Measurements from ENCODE around the gene PCK1. TPM values are rescaled to one million over a fixed set of nuclear protein-coding genes. Genes with fewer than 3 reads are reported as not detected.
"Not testable (repeated sequence)": the region's sequence is repeated elsewhere in the genome, so short reads cannot be mapped to it uniquely, and the experiment has no call there.

Gene PCK1
- 0.17 to 0.30 TPM (median 0.21 TPM) in 3 replicates for total RNA-seq (2021)
- not detected for Bru-seq, nascent RNA
- long read RNA-seq, experiment 1, result 0 reads
- long read RNA-seq, experiment 2, partial matches to known transcripts, result 1 of 1 reads
- long read RNA-seq, experiment 2, other reads (novel, unspliced or antisense), result 0 of 1 reads
- long read RNA-seq, experiment 3, result 0 reads

GRCh38 chr20:57560554-57561355 is at the start of gene PCK1:
PCK1 (plus strand) TSS chr20:57561110; CDS start chr20:57561412, 302 bp downstream.
- H3K27ac Mint-ChIP-seq, result no peak within 1 kb of the TSS
- H3K4me1 Mint-ChIP-seq, result no peaks in the 10 kb centered on the region
- H3K4me3 Mint-ChIP-seq, result no peak within 1 kb of the TSS
- CTCF ChIA-PET, result interaction anchor here (1.1 to 1.6 kb wide), 2 partner anchors 13 to 34 kb away, joined by 3 to 5 read pairs; no protein-coding TSS in a partner anchor
- no peaks in the 10 kb centered on the region for H3K36me3 Mint-ChIP-seq
- POLR2A ChIA-PET, result no interaction called here
- DNase-seq (ENCODE audit: low spot score) (no peak), ATAC-seq (no peak)
- H3K9me3 Mint-ChIP-seq, result no peaks in the 10 kb centered on the region
- no peak for TF ChIP-seq ETV6 (CRISPR knock-in tag; IDR thresholded peaks at IDR 0.05)
- TF ChIP-seq GRHL2 (CRISPR knock-in tag; IDR thresholded peaks at IDR 0.05; ENCODE audit: insufficient replicate concordance, severe bottlenecking), result no peak
- no peak for TF ChIP-seq KAT7 (CRISPR knock-in tag; IDR thresholded peaks at IDR 0.05; ENCODE audit: borderline replicate concordance)
- no peak for TF ChIP-seq ZNF512 (CRISPR knock-in tag; IDR thresholded peaks at IDR 0.05; ENCODE audit: borderline replicate concordance)
- no peak for TF ChIP-seq CREB1 (CRISPR knock-in tag; IDR thresholded peaks at IDR 0.05)
- no peak for TF ChIP-seq NFATC4 (CRISPR knock-in tag; IDR thresholded peaks at IDR 0.05)
- no peak for TF ChIP-seq MXD4 (CRISPR knock-in tag; IDR thresholded peaks at IDR 0.05; ENCODE audit: borderline replicate concordance)
- TF ChIP-seq FOXP4 (CRISPR knock-in tag; IDR thresholded peaks at IDR 0.05), result no peak
- no peak for TF ChIP-seq PREB (CRISPR knock-in tag; IDR thresholded peaks at IDR 0.05; ENCODE audit: borderline replicate concordance)
- TF ChIP-seq MLX (CRISPR knock-in tag; IDR thresholded peaks at IDR 0.05), result no peak
- no peak for TF ChIP-seq ZNF263 (CRISPR knock-in tag; IDR thresholded peaks at IDR 0.05; ENCODE audit: low read depth)
- no peak for TF ChIP-seq HMGA2 (CRISPR knock-in tag; IDR thresholded peaks at IDR 0.05)
- no peak for TF ChIP-seq ZBTB43 (CRISPR knock-in tag; IDR thresholded peaks at IDR 0.05)
- H3K27me3 Mint-ChIP-seq (ENCODE audit: low read depth), result no peaks in the 10 kb centered on the region

GRCh38 chr20:57511709-57512108 is 49.2 kb upstream of the PCK1 start:
- DNase-seq (ENCODE audit: low spot score); H3K4me3 Mint-ChIP-seq; ATAC-seq; H3K36me3 Mint-ChIP-seq; H3K9me3 Mint-ChIP-seq; H3K27ac Mint-ChIP-seq; H3K27me3 Mint-ChIP-seq (ENCODE audit: low read depth): not testable (repeated sequence)
- ChIA-PET CTCF (interaction anchor here (0.7 kb wide), 1 partner anchor 13 kb away, joined by 3 read pairs; no protein-coding TSS in a partner anchor), POLR2A (interaction anchor here (0.6 kb wide), 2 partner anchors 56 to 371 kb away, joined by 3 to 4 read pairs; no protein-coding TSS in a partner anchor)
- peaks cover 33% of the 10 kb centered on the region for H3K4me1 Mint-ChIP-seq

Data from WTC11 (cell line).